Endodermal cell (in vitro differentiated cells): Measurements from ENCODE around the gene GLG1. TPM values are rescaled to one million over a fixed set of nuclear protein-coding genes. Genes with fewer than 3 reads are reported as not detected.
A peak's percentile ranks its signal among the peaks of the same experiment; 100 is the strongest.
"Not testable (repeated sequence)": the region's sequence is repeated elsewhere in the genome, so short reads cannot be mapped to it uniquely, and the experiment has no call there.

Experiments used
- DNase-seq: peaks from one replicate; pipeline ENCODE4 v3.0.0-alpha.2; 2017
- H3K27ac ChIP-seq: 2 replicates; pipeline ENCODE4 v1.5.1; 2013; ENCODE audit warnings: mild to moderate bottlenecking, low read depth, low read length, moderate library complexity
- H3K27me3 ChIP-seq: 2 replicates; pipeline ENCODE4 v1.6.1; 2013; ENCODE audit warnings: mild to moderate bottlenecking, low read length, moderate library complexity; ENCODE audit not compliant: insufficient read depth, control insufficient read depth, poor library complexity, severe bottlenecking
- H3K36me3 ChIP-seq: 2 replicates; pipeline ENCODE4 v1.7.0; 2013; ENCODE audit warnings: mild to moderate bottlenecking, low read length, moderate library complexity; ENCODE audit not compliant: control insufficient read depth, insufficient read depth
- H3K4me1 ChIP-seq: one replicate; pipeline ENCODE4 v1.7.0; 2013; ENCODE audit warnings: low read length; ENCODE audit not compliant: control insufficient read depth, insufficient read depth
- H3K4me3 ChIP-seq: 2 replicates; pipeline ENCODE4 v1.5.1; 2013; ENCODE audit warnings: mild to moderate bottlenecking, low read length, moderate library complexity
- H3K9ac ChIP-seq: 2 replicates; pipeline ENCODE4 v1.6.1; 2013; ENCODE audit warnings: mild to moderate bottlenecking, low read length, moderate library complexity; ENCODE audit not compliant: poor library complexity, severe bottlenecking; ENCODE audit errors: extremely low read depth
- H3K9me3 ChIP-seq: 2 replicates; pipeline ENCODE4 v1.6.1; 2013; ENCODE audit warnings: mild to moderate bottlenecking, low read length, moderate library complexity; ENCODE audit not compliant: control insufficient read depth
- H3K27ac Mint-ChIP-seq: 2 replicates; pipeline ENCODE4 v1.8.0; 2020; ENCODE audit warnings: mixed read lengths
- H3K27me3 Mint-ChIP-seq: 2 replicates; pipeline ENCODE4 v1.8.0; 2021; ENCODE audit warnings: mild to moderate bottlenecking, mixed read lengths; ENCODE audit not compliant: insufficient read depth
- H3K36me3 Mint-ChIP-seq: 2 replicates; pipeline ENCODE4 v1.8.0; 2020; ENCODE audit warnings: low read depth, mixed read lengths
- H3K4me1 Mint-ChIP-seq: 2 replicates; pipeline ENCODE4 v1.8.0; 2020; ENCODE audit warnings: mixed read lengths
- H3K4me3 Mint-ChIP-seq: 2 replicates; pipeline ENCODE4 v1.8.0; 2020; ENCODE audit warnings: mild to moderate bottlenecking, moderate library complexity, mixed read lengths
- H3K9me3 Mint-ChIP-seq: 2 replicates; pipeline ENCODE4 v1.8.0; 2020; ENCODE audit warnings: mild to moderate bottlenecking, mixed read lengths
- WGBS, 2 experiments: methylation state at CpG; one replicate each; pipeline versions ENCODE4 v1.1.5 to v1.1.7; 2013; ENCODE audit warnings: missing lambda C conversion rate in 2 of 2, mixed read lengths in 1 of 2; ENCODE audit not compliant: insufficient coverage in 1 of 2, insufficient read length in 1 of 2; 5-methylcytosine and 5-hydroxymethylcytosine counted together
- total RNA-seq, 2 donors: library from RNA; stranded (reverse); fragmentation: NEBNext Ultra II Directional in 1 of 2; extraction: Animal tissue kit (Norgen Biotek cat#: 25700) in 1 of 2; gene quantifications; 2 replicates in 1 of 2; 3 replicates in 1 of 2; pipeline ENCODE4 v1.2.1, GENCODE V29; 2021
- TF ChIP-seq, protein P1 (sequence below): fragments of 200-600 bp; sonication (generic); conservative IDR thresholded peaks from 2 replicates; pipeline ENCODE4 v1.5.0; 2021; ENCODE audit warnings: antibody characterized with exemption, mild to moderate bottlenecking

The GLG1 gene
- total RNA-seq, 2 donors from 2014 or later: 120 to 136 TPM

DNA sequence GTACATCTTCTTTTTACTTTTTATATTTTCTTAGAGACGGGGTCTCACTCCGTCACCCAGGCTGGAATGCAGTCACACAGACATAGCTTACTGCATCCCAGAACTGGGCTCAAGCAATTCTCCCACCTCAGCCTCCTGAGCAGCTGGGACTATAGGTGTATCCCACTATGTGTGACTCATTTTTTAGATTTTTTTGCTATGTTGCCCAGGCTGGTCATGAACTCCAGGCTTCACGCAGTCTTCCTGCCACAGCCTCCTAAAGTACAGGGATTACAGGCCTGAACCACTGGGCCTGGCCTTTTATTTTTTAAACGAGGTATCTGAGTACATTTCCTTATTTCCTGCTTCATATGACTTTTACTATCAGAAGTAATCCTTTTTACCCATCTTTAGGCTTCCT, 48.0 kb downstream of the GLG1 start:
- no peaks in the 10 kb centered on the region for H3K9me3 Mint-ChIP-seq
- H3K4me1 Mint-ChIP-seq: no peaks in the 10 kb centered on the region
- Histone ChIP-seq H3K27me3 (no peaks in the 10 kb centered on the region), H3K4me3 (no peak overlapping the region), H3K9me3 (no peaks in the 10 kb centered on the region), H3K36me3 (no peaks in the 10 kb centered on the region), H3K4me1 (no peaks in the 10 kb centered on the region), H3K27ac (no peak overlapping the region), H3K9ac (no peak overlapping the region)
- H3K36me3 Mint-ChIP-seq: no peaks in the 10 kb centered on the region
- H3K27ac Mint-ChIP-seq: peak overlapping the region; percentile 57
- WGBS, 2 experiments: 86% methylated on average over 3 to 4 of the region's 4 CpGs
- no peak for DNase-seq
- TF ChIP-seq, protein P1, sequence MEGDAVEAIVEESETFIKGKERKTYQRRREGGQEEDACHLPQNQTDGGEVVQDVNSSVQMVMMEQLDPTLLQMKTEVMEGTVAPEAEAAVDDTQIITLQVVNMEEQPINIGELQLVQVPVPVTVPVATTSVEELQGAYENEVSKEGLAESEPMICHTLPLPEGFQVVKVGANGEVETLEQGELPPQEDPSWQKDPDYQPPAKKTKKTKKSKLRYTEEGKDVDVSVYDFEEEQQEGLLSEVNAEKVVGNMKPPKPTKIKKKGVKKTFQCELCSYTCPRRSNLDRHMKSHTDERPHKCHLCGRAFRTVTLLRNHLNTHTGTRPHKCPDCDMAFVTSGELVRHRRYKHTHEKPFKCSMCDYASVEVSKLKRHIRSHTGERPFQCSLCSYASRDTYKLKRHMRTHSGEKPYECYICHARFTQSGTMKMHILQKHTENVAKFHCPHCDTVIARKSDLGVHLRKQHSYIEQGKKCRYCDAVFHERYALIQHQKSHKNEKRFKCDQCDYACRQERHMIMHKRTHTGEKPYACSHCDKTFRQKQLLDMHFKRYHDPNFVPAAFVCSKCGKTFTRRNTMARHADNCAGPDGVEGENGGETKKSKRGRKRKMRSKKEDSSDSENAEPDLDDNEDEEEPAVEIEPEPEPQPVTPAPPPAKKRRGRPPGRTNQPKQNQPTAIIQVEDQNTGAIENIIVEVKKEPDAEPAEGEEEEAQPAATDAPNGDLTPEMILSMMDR: no peak
- H3K4me3 Mint-ChIP-seq: no peak overlapping the region
- H3K27me3 Mint-ChIP-seq: no peaks in the 10 kb centered on the region

GRCh38 chr16:74557275-74557674, 49.6 kb downstream of the GLG1 start:
- no peak overlapping the region for H3K4me3 Mint-ChIP-seq
- Histone ChIP-seq H3K9me3 (no peaks in the 10 kb centered on the region), H3K27me3 (no peaks in the 10 kb centered on the region), H3K4me3 (no peak overlapping the region), H3K4me1 (no peaks in the 10 kb centered on the region), H3K36me3 (no peaks in the 10 kb centered on the region), H3K9ac (no peak overlapping the region), H3K27ac (no peak overlapping the region)
- no peaks in the 10 kb centered on the region for H3K36me3 Mint-ChIP-seq
- H3K4me1 Mint-ChIP-seq: no peaks in the 10 kb centered on the region
- 98 to 100% methylated on average over 1 of the region's 1 CpG for WGBS, 2 experiments
- H3K27me3 Mint-ChIP-seq: no peaks in the 10 kb centered on the region
- TF ChIP-seq, protein P1: no peak
- no peak for DNase-seq
- H3K9me3 Mint-ChIP-seq: no peaks in the 10 kb centered on the region
- H3K27ac Mint-ChIP-seq: no peak overlapping the region

DNA sequence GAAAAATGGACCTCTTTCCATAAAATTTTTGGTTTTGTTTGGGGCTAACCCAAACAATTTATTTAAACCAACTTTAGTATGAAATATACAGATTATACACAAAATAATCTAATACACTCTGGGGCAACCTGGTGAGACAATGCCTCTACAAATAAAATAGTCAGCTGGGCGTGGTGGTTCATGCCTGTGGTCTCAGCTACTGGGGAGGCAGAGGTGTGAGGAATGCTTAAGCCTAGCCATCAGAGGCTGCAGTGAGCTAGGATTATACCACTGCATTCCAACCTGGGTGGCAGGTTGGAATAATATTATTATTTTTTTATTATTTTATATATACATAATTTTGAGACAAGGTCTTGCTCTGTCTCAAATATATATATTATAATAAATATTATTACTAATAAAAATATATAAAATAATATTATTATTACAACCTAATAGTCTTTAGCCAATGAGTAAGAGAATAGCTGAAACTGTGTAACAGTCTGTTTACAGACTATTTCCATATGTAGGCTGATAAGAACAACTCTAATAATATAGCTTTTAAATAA, 50.5 kb downstream of the GLG1 start:
- Mint-ChIP-seq H3K4me3 (no peak overlapping the region), H3K27ac (no peak overlapping the region), H3K27me3 (no peaks in the 10 kb centered on the region), H3K9me3 (no peaks in the 10 kb centered on the region), H3K36me3 (no peaks in the 10 kb centered on the region), H3K4me1 (no peaks in the 10 kb centered on the region)
- Histone ChIP-seq H3K9me3 (no peaks in the 10 kb centered on the region), H3K4me3 (no peak overlapping the region), H3K27ac (no peak overlapping the region), H3K9ac (no peak overlapping the region), H3K36me3 (no peaks in the 10 kb centered on the region), H3K4me1 (no peaks in the 10 kb centered on the region), H3K27me3 (no peaks in the 10 kb centered on the region)
- TF ChIP-seq, protein P1: no peak
- WGBS, 2 experiments: 95 to 100% methylated on average over 1 of the region's 1 CpG
- no peak for DNase-seq

- H3K4me1 ChIP-seq, H3K36me3 ChIP-seq, H3K4me3 Mint-ChIP-seq, H3K9me3 Mint-ChIP-seq, H3K36me3 Mint-ChIP-seq, H3K27ac Mint-ChIP-seq, H3K4me3 ChIP-seq, H3K9ac ChIP-seq, H3K27ac ChIP-seq, H3K9me3 ChIP-seq, H3K27me3 ChIP-seq, H3K4me1 Mint-ChIP-seq, DNase-seq, H3K27me3 Mint-ChIP-seq: not testable (repeated sequence)
- WGBS, 2 experiments: 99% methylated on average over 3 of the region's 6 CpGs; no CpG with 5 or more reads in 1 of the 2 experiments
These were observed 54.6 kb downstream of the GLG1 start for GRCh38 chr16:74552357-74552756.

DNA sequence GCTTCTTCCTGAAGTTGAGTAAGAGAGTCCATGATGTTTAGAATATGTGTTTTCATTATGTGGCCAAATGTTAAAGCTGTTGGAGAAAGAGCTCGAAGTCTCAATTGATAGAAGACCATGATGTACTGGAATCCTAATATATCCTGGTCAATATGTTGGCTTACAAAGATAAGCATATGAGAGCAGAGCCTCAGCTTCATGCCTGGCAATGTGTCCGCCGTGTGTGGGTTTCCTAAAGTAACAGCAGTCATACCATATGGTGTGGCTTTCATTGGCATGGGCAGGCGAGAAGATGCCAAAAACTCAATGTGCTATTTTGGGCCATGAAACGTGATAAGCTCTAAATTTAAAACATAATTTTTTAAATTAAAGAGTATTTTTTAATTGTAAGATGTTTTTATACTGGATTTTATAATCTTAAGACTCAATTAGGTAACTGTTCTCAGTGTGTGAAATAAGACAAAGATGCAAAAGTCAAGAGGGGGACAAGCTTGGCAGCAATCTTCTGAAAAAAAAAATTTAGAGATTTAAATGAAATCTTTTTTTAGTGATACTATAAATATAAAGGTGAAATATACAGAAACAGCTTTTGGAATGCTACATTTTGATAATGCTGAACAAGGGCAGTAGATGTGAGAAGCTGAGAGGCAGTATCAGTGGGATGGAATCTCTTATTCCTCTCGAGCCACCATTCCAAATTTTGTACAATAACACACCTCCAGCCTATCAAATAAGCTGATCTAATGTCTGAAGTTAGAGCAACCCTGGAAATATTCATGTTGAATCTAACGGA, 56.5 kb downstream of the GLG1 start:
- H3K27ac ChIP-seq, H3K9ac ChIP-seq, H3K4me3 Mint-ChIP-seq, H3K4me1 Mint-ChIP-seq, H3K36me3 Mint-ChIP-seq, H3K27me3 ChIP-seq, H3K4me3 ChIP-seq, H3K27ac Mint-ChIP-seq, H3K4me1 ChIP-seq, H3K36me3 ChIP-seq, H3K9me3 Mint-ChIP-seq, H3K27me3 Mint-ChIP-seq, H3K9me3 ChIP-seq, DNase-seq: not testable (repeated sequence)
- 83 to 100% methylated on average over 1 to 2 of the region's 7 CpGs for WGBS, 2 experiments
